Lung (tissue), 12 donors: ENCODE measurements around the gene LTBP1. TPM values are rescaled to one million over a fixed set of nuclear protein-coding genes. Genes with fewer than 3 reads are reported as not detected.

Experiments
- ATAC-seq: fragments of 200-7000 bp; cut with Tn5 transposase; one replicate; pipeline ENCODE4 v1.9.1; 2020; ENCODE audit warnings: moderate number of reproducible peaks; ENCODE audit not compliant: insufficient read depth, low FRiP score
- DNase-seq, 3 donors: peaks; one replicate each; pipeline ENCODE4 v3.0.0-alpha.2; 2013 to 2017
- H3K27ac ChIP-seq, 2 donors: one replicate each; pipeline ENCODE4 v1.5.1; 2013; ENCODE audit warnings: mild to moderate bottlenecking in 2 of 2, moderate library complexity in 2 of 2, control low read depth in 1 of 2, inconsistent platforms in 1 of 2, low read depth in 1 of 2, low read length in 1 of 2
- H3K27me3 ChIP-seq, 3 donors: one replicate each; pipeline ENCODE4 v1.5.1; 2013; ENCODE audit warnings: low read length in 2 of 3; ENCODE audit not compliant: control insufficient read depth in 3 of 3, insufficient read depth in 3 of 3
- H3K36me3 ChIP-seq, 4 donors: one replicate each; pipeline ENCODE4 v1.5.1; 2013; ENCODE audit warnings: low read length in 4 of 4, mild to moderate bottlenecking in 1 of 4, moderate library complexity in 1 of 4; ENCODE audit not compliant: control insufficient read depth in 4 of 4, insufficient read depth in 4 of 4
- H3K4me1 ChIP-seq, 5 donors: one replicate each; pipeline ENCODE4 v1.5.1; 2013; ENCODE audit warnings: low read length in 5 of 5, mild to moderate bottlenecking in 2 of 5, moderate library complexity in 1 of 5; ENCODE audit not compliant: control insufficient read depth in 5 of 5, insufficient read depth in 5 of 5
- H3K4me3 ChIP-seq: one replicate; pipeline ENCODE4 v1.5.1; 2013; ENCODE audit warnings: mild to moderate bottlenecking, control low read depth, moderate library complexity
- H3K9ac ChIP-seq, 2 donors: one replicate each; pipeline ENCODE4 v1.5.1; 2013; ENCODE audit warnings: low read length in 2 of 2, control low read depth in 1 of 2; ENCODE audit not compliant: insufficient read depth in 1 of 2
- H3K9me3 ChIP-seq, 4 donors: one replicate each; pipeline ENCODE4 v1.5.1; 2013; ENCODE audit warnings: low read length in 3 of 4, mild to moderate bottlenecking in 1 of 4, moderate library complexity in 1 of 4; ENCODE audit not compliant: control insufficient read depth in 4 of 4, insufficient read depth in 3 of 4
- CTCF ChIP-seq: IDR thresholded peaks from 2 replicates; pipeline ENCODE4 v1.5.1; 2012; ENCODE audit warnings: mild to moderate bottlenecking; ENCODE audit errors: control extremely low read depth, extremely low read depth
- WGBS, 2 donors: extraction: QIAGEN DNeasy Blood & Tissue Kit; methylation state at CpG; one replicate each; pipeline ENCODE4 v1.1.7; 2013; 5-methylcytosine and 5-hydroxymethylcytosine counted together
- polyA plus RNA-seq, 2 donors: library from polyadenylated mRNA; stranded (reverse); fragments of 200-250 nt; gene quantifications; one replicate each; pipeline ENCODE4 v1.2.1, GENCODE V29; 2013
- total RNA-seq, 2 donors: library from RNA; depleted of rRNA in 1 of 2; stranded (reverse); fragments of >200 nt in 1 of 2; gene quantifications; one replicate each; pipeline ENCODE4 v1.2.1, GENCODE V29; 2014 to 2021
- donor health status: control.
- donor health status: control.
- donor health status: Bipolar disorder and iron deficiency.
- donor health status: healthy.
- donor health status: DM: yes; HTN: yes; CAD: no.

Gene LTBP1
- total and polyA plus RNA-seq, 4 donors = 8.8 to 57.4 (median 28.6) TPM

DNA sequence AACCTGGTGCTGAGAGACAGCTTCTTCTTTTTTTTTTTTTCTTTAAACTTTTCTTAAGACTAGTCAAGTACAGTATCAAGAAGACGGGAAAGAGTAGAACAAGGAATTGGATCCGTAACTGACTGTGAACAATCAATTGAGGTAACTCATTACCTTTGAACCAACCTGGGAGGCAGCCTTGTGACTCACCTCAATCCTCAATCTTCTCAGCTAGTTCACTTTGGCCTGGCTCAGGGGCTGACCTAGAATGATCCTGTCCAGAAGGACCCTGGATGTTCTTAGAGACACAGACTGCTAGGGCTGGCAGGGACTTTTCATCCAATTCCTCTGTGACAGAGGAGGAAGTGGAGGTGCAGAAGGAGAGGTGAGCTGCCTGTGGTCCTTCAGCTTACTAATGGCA is 1.5 kb upstream of the LTBP1 start:
- Histone ChIP-seq H3K27me3 (peaks cover 0 to 8% (median 0%) of the 10 kb centered on the region in 3 donors), H3K4me1 (peaks cover 0 to 2% (median 0%) of the 10 kb centered on the region in 5 donors), H3K36me3 (no peaks in the 10 kb centered on the region), H3K4me3 (no peak overlapping the region), H3K9me3 (no peaks in the 10 kb centered on the region), H3K9ac (no peak overlapping the region), H3K27ac (no peak overlapping the region)
- DNase-seq = no peak
- ATAC-seq = no peak
- no peak for TF ChIP-seq CTCF
- 96 to 100% methylated on average over 2 of the region's 2 CpGs for WGBS, 2 donors

DNA sequence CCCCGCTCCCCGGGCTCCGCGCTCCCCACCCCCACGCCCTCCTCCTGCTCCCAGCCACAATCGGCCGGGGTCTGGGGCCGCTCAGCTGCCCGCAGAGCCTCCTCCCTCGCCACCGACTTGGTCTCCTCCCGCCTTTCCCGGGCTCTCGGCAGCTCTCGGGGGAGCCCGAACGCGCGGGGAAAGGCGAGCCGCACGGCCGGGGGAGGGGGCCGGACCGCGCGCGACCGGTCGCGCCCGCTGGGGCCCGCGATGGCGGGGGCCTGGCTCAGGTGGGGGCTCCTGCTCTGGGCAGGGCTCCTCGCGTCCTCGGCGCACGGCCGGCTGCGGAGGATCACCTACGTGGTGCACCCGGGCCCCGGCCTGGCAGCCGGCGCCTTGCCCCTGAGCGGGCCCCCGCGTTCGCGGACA is 327 bp downstream of the LTBP1 start:
- 1% methylated on average over 36 to 52 of the region's 52 CpGs for WGBS, 2 donors
- ATAC-seq (peak; percentile 6), DNase-seq (no peak)
- Histone ChIP-seq H3K9me3 (no peaks in the 10 kb centered on the region), H3K27me3 (peaks cover 0 to 8% (median 0%) of the 10 kb centered on the region in 3 donors), H3K27ac (peak overlapping the region; percentile 44 to 95), H3K9ac (no peak overlapping the region), H3K4me1 (peaks cover 0 to 9% (median 0%) of the 10 kb centered on the region in 5 donors), H3K36me3 (no peaks in the 10 kb centered on the region), H3K4me3 (peak overlapping the region; percentile 68)
- no peak for TF ChIP-seq CTCF

- Histone ChIP-seq H3K4me1 (peaks cover 0 to 12% (median 0%) of the 10 kb centered on the region in 5 donors), H3K27me3 (peaks cover 0 to 8% (median 0%) of the 10 kb centered on the region in 3 donors), H3K4me3 (peak overlapping the region; percentile 68), H3K9me3 (no peaks in the 10 kb centered on the region), H3K36me3 (no peaks in the 10 kb centered on the region), H3K27ac (peak overlapping the region; percentile 44 to 95), H3K9ac (no peak overlapping the region)
- ATAC-seq (peak; percentile 35), DNase-seq (peak; percentile 55 to 59 (median 57))
- 1 to 2% methylated on average over 64 to 75 of the region's 75 CpGs for WGBS, 2 donors
- no peak for TF ChIP-seq CTCF
These were observed 861 bp downstream of the LTBP1 start for GRCh38 chr2:32947484-32948143.
